Measurements from ENCODE around the gene MALAT1. TPM values are rescaled to one million over a fixed set of nuclear protein-coding genes. Genes with fewer than 3 reads are reported as not detected.

The MALAT1 gene
- total and polyA plus RNA-seq, 2 of the 13 experiments (the other 11 are each of a cell fraction or from before 2014, with no cell fraction given): 143 to 1,237 TPM

DNA sequence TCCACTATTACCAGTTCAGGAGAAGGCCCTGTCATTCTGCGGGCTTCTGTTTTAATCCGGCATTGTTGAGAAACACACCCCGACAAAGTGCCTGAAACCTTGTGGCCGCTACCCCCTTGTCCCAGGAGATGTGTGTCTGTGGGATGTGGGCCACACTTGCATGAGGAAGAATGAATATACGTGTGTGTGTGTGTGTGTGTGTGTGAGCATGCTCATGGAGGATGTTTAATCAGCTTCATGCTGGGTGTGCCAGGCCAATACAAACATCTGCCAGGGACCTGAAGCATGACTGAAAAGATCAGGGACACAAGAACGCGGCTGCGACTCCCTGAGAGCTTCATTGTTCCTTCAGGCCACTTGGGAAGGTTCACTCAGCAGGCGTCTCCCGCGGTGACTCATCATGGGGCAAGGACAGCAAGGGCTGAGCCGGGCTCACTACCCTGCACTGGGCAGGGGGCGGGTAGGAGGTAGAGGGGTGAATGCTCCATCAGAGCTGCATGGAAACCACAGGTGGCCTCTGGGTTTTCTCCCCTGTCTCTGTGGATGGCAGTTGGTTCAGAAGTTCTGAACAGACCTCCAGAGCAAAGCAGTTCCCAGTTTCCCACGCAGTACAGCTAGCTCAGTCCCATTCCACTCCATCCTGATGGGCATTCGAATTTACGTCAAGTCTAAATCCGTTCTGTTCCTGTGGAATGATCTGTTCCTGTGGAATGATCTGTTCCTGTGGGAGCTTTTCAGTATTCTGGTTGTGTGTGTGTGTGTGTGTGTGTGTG, 7.0 kb upstream of the MALAT1 start (continued):
- TF ChIP-seq ONECUT2 (CRISPR knock-in tag; IDR thresholded peaks at IDR 0.05) (no peak), REL (CRISPR knock-in tag; conservative IDR thresholded peaks at IDR 0.05) (no peak), TCF7 (IDR thresholded peaks at IDR 0.05; ENCODE audit: low read depth) (no peak), POLR2G (IDR thresholded peaks at IDR 0.05; ENCODE audit: low read depth, low read length) (0 out of 2 replicates have a peak, but pooled peaks have one; percentile 11), ZFP37 (CRISPR knock-in tag; IDR thresholded peaks at IDR 0.05; ENCODE audit: borderline replicate concordance) (no peak), TCF12 (IDR thresholded peaks at IDR 0.05) (no peak), TCF12 (CRISPR knock-in tag; IDR thresholded peaks at IDR 0.05) (no peak), ZNF543 (CRISPR knock-in tag; IDR thresholded peaks at IDR 0.05) (no peak), BHLHE40 (IDR thresholded peaks at IDR 0.05; ENCODE audit: low read length) (no peak), NR1H2 (CRISPR knock-in tag; IDR thresholded peaks at IDR 0.05; ENCODE audit: borderline replicate concordance, low read depth) (no peak), GPN1 (CRISPR knock-in tag; IDR thresholded peaks at IDR 0.05; ENCODE audit: borderline replicate concordance) (no peak), ZNF296 (CRISPR knock-in tag; conservative IDR thresholded peaks at IDR 0.05) (no peak), ZNF556 (CRISPR knock-in tag; IDR thresholded peaks at IDR 0.05; ENCODE audit: borderline replicate concordance) (peak; percentile 50; the same call in 1 of the 2 replicates), ZKSCAN8 (CRISPR knock-in tag; IDR thresholded peaks at IDR 0.05; ENCODE audit: borderline replicate concordance) (no peak), ZNF263 (CRISPR knock-in tag; IDR thresholded peaks at IDR 0.05) (no peak), ZNF737 (CRISPR knock-in tag; IDR thresholded peaks at IDR 0.05; ENCODE audit: borderline replicate concordance) (no peak)
- TF ChIP-seq, protein P1, sequence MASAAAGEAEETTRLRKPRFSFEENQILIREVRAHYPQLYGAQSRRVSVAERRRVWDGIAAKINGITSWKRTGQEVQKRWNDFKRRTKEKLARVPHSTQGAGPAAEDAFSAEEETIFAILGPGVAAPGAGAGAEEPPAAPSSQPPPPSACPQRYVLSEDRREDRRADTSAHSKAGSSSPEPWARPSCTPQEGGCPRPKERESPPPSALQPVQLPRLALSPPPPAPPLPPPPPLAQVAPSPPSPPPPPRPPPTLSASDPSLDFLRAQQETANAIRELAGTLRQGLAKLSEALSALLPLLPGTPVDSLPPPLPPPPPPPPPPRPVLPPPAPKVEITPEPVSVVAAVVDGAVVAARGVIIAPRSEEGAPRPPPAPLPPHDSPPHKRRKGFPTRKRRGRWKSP (CRISPR knock-in tag; IDR thresholded peaks at IDR 0.05): no peak
- TF ChIP-seq, protein P2, sequence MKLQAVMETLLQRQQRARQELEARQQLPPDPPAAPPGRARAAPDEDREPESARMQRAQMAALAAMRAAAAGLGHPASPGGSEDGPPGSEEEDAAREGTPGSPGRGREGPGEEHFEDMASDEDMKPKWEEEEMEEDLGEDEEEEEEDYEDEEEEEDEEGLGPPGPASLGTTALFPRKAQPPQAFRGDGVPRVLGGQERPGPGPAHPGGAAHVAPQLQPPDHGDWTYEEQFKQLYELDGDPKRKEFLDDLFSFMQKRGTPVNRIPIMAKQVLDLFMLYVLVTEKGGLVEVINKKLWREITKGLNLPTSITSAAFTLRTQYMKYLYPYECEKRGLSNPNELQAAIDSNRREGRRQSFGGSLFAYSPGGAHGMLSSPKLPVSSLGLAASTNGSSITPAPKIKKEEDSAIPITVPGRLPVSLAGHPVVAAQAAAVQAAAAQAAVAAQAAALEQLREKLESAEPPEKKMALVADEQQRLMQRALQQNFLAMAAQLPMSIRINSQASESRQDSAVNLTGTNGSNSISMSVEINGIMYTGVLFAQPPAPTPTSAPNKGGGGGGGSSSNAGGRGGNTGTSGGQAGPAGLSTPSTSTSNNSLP (IDR thresholded peaks at IDR 0.05; ENCODE audit: low read depth, low read length): 0 out of 2 replicates have a peak, but pooled peaks have one; percentile 32
- TF ChIP-seq, protein P3, sequence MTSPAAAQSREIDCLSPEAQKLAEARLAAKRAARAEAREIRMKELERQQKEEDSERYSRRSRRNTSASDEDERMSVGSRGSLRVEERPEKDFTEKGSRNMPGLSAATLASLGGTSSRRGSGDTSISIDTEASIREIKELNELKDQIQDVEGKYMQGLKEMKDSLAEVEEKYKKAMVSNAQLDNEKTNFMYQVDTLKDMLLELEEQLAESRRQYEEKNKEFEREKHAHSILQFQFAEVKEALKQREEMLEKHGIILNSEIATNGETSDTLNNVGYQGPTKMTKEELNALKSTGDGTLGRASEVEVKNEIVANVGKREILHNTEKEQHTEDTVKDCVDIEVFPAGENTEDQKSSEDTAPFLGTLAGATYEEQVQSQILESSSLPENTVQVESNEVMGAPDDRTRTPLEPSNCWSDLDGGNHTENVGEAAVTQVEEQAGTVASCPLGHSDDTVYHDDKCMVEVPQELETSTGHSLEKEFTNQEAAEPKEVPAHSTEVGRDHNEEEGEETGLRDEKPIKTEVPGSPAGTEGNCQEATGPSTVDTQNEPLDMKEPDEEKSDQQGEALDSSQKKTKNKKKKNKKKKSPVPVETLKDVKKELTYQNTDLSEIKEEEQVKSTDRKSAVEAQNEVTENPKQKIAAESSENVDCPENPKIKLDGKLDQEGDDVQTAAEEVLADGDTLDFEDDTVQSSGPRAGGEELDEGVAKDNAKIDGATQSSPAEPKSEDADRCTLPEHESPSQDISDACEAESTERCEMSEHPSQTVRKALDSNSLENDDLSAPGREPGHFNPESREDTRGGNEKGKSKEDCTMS (CRISPR knock-in tag; conservative IDR thresholded peaks at IDR 0.05): no peak
- TF ChIP-seq, protein P4, sequence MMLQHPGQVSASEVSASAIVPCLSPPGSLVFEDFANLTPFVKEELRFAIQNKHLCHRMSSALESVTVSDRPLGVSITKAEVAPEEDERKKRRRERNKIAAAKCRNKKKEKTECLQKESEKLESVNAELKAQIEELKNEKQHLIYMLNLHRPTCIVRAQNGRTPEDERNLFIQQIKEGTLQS (CRISPR knock-in tag; IDR thresholded peaks at IDR 0.05): peak; percentile 73; the same call in 1 of the 2 replicates
- TF ChIP-seq, protein P5, sequence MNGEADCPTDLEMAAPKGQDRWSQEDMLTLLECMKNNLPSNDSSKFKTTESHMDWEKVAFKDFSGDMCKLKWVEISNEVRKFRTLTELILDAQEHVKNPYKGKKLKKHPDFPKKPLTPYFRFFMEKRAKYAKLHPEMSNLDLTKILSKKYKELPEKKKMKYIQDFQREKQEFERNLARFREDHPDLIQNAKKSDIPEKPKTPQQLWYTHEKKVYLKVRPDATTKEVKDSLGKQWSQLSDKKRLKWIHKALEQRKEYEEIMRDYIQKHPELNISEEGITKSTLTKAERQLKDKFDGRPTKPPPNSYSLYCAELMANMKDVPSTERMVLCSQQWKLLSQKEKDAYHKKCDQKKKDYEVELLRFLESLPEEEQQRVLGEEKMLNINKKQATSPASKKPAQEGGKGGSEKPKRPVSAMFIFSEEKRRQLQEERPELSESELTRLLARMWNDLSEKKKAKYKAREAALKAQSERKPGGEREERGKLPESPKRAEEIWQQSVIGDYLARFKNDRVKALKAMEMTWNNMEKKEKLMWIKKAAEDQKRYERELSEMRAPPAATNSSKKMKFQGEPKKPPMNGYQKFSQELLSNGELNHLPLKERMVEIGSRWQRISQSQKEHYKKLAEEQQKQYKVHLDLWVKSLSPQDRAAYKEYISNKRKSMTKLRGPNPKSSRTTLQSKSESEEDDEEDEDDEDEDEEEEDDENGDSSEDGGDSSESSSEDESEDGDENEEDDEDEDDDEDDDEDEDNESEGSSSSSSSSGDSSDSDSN (CRISPR knock-in tag; IDR thresholded peaks at IDR 0.05): peak; percentile 53

All from HepG2 (cell line).